HEK293 (cell line): Measurements from ENCODE around the gene GCC1.

Experiments
- CTCF ChIA-PET: fragments of 350-600 bp; formaldehyde crosslinking; extraction: SDS; loops from one replicate; lab custom pipeline; 2021; ENCODE audit warnings: antibody characterized with exemption; lab: Yijun Ruan, JAX
- POLR2A ChIA-PET: fragments of 300-600 bp; formaldehyde crosslinking; extraction: SDS; loops from one replicate; lab custom pipeline; 2020; ENCODE audit warnings: antibody characterized with exemption, inconsistent platforms; lab: Yijun Ruan, JAX
- H3K27ac ChIP-seq: fragments of 200-500 bp; sonication (Bioruptor generic); 2 replicates; pipeline ENCODE4 v1.5.1; 2014; ENCODE audit warnings: low read depth, low read length, control low read depth, inconsistent platforms; ENCODE audit errors: extremely low read depth
- H3K36me3 ChIP-seq, 2 experiments: fragments of 200-500 bp in 1 of 2; sonication (Bioruptor generic) in 1 of 2; 1 replicate in 1 of 2; 2 replicates in 1 of 2; pipeline ENCODE4 v1.5.1; 2014 to 2017; ENCODE audit warnings: inconsistent platforms in 2 of 2, low read length in 2 of 2; ENCODE audit not compliant: control insufficient read depth in 2 of 2, insufficient read depth in 1 of 2
- H3K4me1 ChIP-seq: fragments of 200-500 bp; sonication (Bioruptor generic); 2 replicates; pipeline ENCODE4 v1.5.1; 2014; ENCODE audit warnings: mild to moderate bottlenecking, low read length, inconsistent platforms; ENCODE audit not compliant: control insufficient read depth, insufficient read depth
- H3K4me3 ChIP-seq: 2 replicates; pipeline ENCODE4 v1.5.1; 2011; ENCODE audit warnings: low read depth, mild to moderate bottlenecking, control low read depth, low read length, moderate library complexity
- H3K9me3 ChIP-seq: fragments of 200-500 bp; sonication (Bioruptor generic); 2 replicates; pipeline ENCODE4 v1.5.1; 2014; ENCODE audit warnings: low read depth, low read length, inconsistent platforms; ENCODE audit not compliant: control insufficient read depth, insufficient read depth
- ATF2 ChIP-seq: fragments of 450-650 bp; formaldehyde crosslinking; IDR thresholded peaks from 2 replicates; pipeline ENCODE4 v1.5.1; 2016; ENCODE audit warnings: missing biosample characterization, missing genetic modification characterization, low read depth
- EGR2 ChIP-seq: fragments of 450-650 bp; formaldehyde crosslinking; IDR thresholded peaks from 2 replicates; pipeline ENCODE4 v1.5.1; 2016; ENCODE audit warnings: low read depth, missing biosample characterization, missing genetic modification characterization
- KLF9 ChIP-seq: fragments of 450-650 bp; formaldehyde crosslinking; IDR thresholded peaks from 2 replicates; pipeline ENCODE4 v1.5.1; 2016; ENCODE audit warnings: missing biosample characterization, missing genetic modification characterization, low read depth
- MYNN ChIP-seq: fragments of 450-650 bp; formaldehyde crosslinking; IDR thresholded peaks from 2 replicates; pipeline ENCODE4 v1.5.1; 2016; ENCODE audit warnings: missing biosample characterization, missing genetic modification characterization, borderline replicate concordance
- SETDB1 ChIP-seq: IDR thresholded peaks from one replicate; pipeline ENCODE4 v1.6.1; 2017; ENCODE audit warnings: mild to moderate bottlenecking, low read length, moderate library complexity, mixed read lengths; ENCODE audit not compliant: insufficient read length
- TRIM28 ChIP-seq: IDR thresholded peaks from 2 replicates; pipeline ENCODE4 v1.6.1; 2011; ENCODE audit warnings: low read length, control low read depth, borderline replicate concordance
- YY1 ChIP-seq: fragments of 450-650 bp; formaldehyde crosslinking; IDR thresholded peaks from 2 replicates; pipeline ENCODE4 v1.5.1; 2018; ENCODE audit warnings: missing biosample characterization, missing genetic modification characterization
- ZBTB20 ChIP-seq: fragments of 450-650 bp; formaldehyde crosslinking; IDR thresholded peaks from 2 replicates; pipeline ENCODE4 v1.5.1; 2016; ENCODE audit warnings: missing biosample characterization, missing genetic modification characterization
- ZNF10 ChIP-seq: fragments of 450-650 bp; formaldehyde crosslinking; IDR thresholded peaks from 2 replicates; pipeline ENCODE4 v1.5.1; 2017; ENCODE audit warnings: missing biosample characterization, missing genetic modification characterization
- ZNF211 ChIP-seq: fragments of 450-650 bp; formaldehyde crosslinking; IDR thresholded peaks from 2 replicates; pipeline ENCODE4 v1.5.1; 2016; ENCODE audit warnings: low read depth, missing biosample characterization, missing genetic modification characterization
- ZNF366 ChIP-seq: fragments of 450-650 bp; formaldehyde crosslinking; conservative IDR thresholded peaks from 2 replicates; pipeline ENCODE4 v1.5.1; 2016; ENCODE audit warnings: missing biosample characterization, missing genetic modification characterization
- ZNF398 ChIP-seq: fragments of 450-650 bp; formaldehyde crosslinking; IDR thresholded peaks from 2 replicates; pipeline ENCODE4 v1.5.1; 2017; ENCODE audit warnings: missing biosample characterization, missing genetic modification characterization
- ZNF529 ChIP-seq: fragments of 450-650 bp; formaldehyde crosslinking; IDR thresholded peaks from 2 replicates; pipeline ENCODE4 v1.5.1; 2017; ENCODE audit warnings: missing genetic modification characterization, missing biosample characterization; ENCODE audit not compliant: insufficient replicate concordance
- ZNF548 ChIP-seq: fragments of 450-650 bp; formaldehyde crosslinking; IDR thresholded peaks from 2 replicates; pipeline ENCODE4 v1.5.1; 2016; ENCODE audit warnings: missing biosample characterization, missing genetic modification characterization
- ZNF585B ChIP-seq: fragments of 450-650 bp; formaldehyde crosslinking; IDR thresholded peaks from 2 replicates; pipeline ENCODE4 v1.5.1; 2016; ENCODE audit warnings: missing biosample characterization, missing genetic modification characterization
- ZNF670 ChIP-seq: fragments of 450-650 bp; formaldehyde crosslinking; IDR thresholded peaks from 2 replicates; pipeline ENCODE4 v1.5.1; 2016; ENCODE audit warnings: missing biosample characterization, missing genetic modification characterization, low read depth
- ZNF707 ChIP-seq: fragments of 450-650 bp; formaldehyde crosslinking; IDR thresholded peaks from 2 replicates; pipeline ENCODE4 v1.5.1; 2016; ENCODE audit warnings: missing biosample characterization, missing genetic modification characterization
- ZSCAN16 ChIP-seq: fragments of 450-650 bp; formaldehyde crosslinking; IDR thresholded peaks from 2 replicates; pipeline ENCODE4 v1.5.1; 2016; ENCODE audit warnings: missing biosample characterization, missing genetic modification characterization
- TF ChIP-seq, protein P1 (sequence below): fragments of 450-650 bp; IDR thresholded peaks from 2 replicates; pipeline ENCODE4 v1.5.1; 2018; ENCODE audit warnings: missing biosample characterization, mild to moderate bottlenecking, missing genetic modification characterization
- TF ChIP-seq, protein P2 (sequence below): fragments of 450-650 bp; formaldehyde crosslinking; IDR thresholded peaks from 2 replicates; pipeline ENCODE4 v1.5.1; 2016; ENCODE audit warnings: missing biosample characterization, missing genetic modification characterization

GCC1 gene

DNA sequence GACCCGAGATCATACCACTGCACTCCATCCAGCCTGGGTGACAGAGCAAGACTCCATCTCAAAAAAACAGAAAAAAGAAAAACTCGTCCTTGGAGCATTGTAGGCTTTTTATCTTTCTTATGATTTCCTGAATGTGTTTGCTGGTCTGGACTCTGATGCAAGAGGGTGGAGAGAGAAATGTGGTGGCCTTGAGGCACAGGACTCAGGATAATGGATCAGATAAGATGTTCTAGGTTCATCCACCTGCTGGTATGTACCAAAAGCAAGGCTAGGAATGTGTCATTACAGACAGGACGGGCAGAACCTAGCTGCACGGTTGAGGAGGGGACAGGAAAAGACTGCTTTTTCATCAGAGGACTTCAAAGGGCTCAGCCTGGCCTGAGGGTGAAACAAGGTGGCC is 33.5 kb downstream of the GCC1 start (continued):
- no peak for TF ChIP-seq YY1 (tag by site-specific recombination)

DNA sequence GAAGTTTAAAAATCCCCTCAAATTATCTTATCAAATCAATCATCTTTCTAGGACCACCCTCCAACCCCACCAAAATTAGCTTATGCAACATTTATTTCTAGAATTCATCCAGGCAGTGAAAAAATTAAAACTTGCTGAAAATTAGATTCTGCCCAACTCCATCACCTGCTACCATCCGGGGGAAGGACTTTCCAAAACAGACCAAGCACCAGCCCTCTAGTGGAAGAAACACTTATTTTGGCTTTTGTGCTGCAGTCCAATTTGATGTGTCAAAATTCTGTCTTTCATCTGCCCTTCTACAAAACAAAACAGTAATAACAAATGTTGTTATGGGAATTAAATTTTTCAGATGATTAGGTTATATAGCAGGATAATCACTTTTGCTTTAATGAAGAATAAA is 35.1 kb downstream of the GCC1 start:
- Histone ChIP-seq H3K4me1 (no peaks in the 10 kb centered on the region), H3K9me3 (no peaks in the 10 kb centered on the region), H3K36me3 (no peaks in the 10 kb centered on the region), H3K4me3 (no peak overlapping the region), H3K27ac (no peak overlapping the region)
- TF ChIP-seq ZNF10 (tag by site-specific recombination) (peak; percentile 78; the same call in 1 of the 2 replicates), ZNF529 (tag by site-specific recombination) (no peak), ZSCAN16 (no peak)
- POLR2A ChIA-PET: no interaction called here
- CTCF ChIA-PET: interaction anchor here (1.1 kb wide), 1 partner anchor 19 kb away, joined by 5 read pairs; no protein-coding TSS in a partner anchor

DNA sequence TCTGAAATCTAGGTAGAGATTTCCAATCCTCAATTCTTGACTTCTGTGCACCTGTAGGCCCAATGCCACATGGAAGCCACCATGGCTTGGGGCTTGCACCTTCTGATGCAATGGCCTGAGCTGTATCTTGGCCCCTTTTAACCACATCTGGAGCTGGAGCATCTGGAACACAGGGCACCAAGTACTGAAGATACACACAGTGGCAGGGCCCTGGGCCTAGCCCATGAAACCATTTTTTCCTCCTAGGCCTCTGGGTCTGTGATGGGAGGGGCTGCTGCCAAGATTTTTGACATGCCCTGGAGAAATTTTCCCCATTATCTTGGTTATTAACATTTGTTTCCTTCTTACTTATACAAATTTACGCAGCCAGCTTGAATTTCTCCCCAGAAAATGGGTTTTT is 39.1 kb downstream of the GCC1 start:
- TF ChIP-seq ZNF707 (tag by site-specific recombination): no peak
- peak; percentile 99 for TF ChIP-seq ZNF585B
- no peak for TF ChIP-seq EGR2 (tag by site-specific recombination)
- TF ChIP-seq ZNF670 (tag by site-specific recombination): no peak
- TF ChIP-seq, protein P1, sequence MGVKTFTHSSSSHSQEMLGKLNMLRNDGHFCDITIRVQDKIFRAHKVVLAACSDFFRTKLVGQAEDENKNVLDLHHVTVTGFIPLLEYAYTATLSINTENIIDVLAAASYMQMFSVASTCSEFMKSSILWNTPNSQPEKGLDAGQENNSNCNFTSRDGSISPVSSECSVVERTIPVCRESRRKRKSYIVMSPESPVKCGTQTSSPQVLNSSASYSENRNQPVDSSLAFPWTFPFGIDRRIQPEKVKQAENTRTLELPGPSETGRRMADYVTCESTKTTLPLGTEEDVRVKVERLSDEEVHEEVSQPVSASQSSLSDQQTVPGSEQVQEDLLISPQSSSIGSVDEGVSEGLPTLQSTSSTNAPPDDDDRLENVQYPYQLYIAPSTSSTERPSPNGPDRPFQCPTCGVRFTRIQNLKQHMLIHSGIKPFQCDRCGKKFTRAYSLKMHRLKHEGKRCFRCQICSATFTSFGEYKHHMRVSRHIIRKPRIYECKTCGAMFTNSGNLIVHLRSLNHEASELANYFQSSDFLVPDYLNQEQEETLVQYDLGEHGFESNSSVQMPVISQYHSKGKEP (tag by site-specific recombination): no peak
- peak; percentile 27 for TF ChIP-seq SETDB1
- no peak for TF ChIP-seq KLF9
- TF ChIP-seq ATF2 (tag by site-specific recombination): no peak
- no peak for TF ChIP-seq ZNF398 (tag by site-specific recombination)
- no peak for TF ChIP-seq ZBTB20
- TF ChIP-seq MYNN (tag by site-specific recombination): no peak
- no peak for TF ChIP-seq ZNF10 (tag by site-specific recombination)
- TF ChIP-seq ZNF366: no peak
- TF ChIP-seq, protein P2, sequence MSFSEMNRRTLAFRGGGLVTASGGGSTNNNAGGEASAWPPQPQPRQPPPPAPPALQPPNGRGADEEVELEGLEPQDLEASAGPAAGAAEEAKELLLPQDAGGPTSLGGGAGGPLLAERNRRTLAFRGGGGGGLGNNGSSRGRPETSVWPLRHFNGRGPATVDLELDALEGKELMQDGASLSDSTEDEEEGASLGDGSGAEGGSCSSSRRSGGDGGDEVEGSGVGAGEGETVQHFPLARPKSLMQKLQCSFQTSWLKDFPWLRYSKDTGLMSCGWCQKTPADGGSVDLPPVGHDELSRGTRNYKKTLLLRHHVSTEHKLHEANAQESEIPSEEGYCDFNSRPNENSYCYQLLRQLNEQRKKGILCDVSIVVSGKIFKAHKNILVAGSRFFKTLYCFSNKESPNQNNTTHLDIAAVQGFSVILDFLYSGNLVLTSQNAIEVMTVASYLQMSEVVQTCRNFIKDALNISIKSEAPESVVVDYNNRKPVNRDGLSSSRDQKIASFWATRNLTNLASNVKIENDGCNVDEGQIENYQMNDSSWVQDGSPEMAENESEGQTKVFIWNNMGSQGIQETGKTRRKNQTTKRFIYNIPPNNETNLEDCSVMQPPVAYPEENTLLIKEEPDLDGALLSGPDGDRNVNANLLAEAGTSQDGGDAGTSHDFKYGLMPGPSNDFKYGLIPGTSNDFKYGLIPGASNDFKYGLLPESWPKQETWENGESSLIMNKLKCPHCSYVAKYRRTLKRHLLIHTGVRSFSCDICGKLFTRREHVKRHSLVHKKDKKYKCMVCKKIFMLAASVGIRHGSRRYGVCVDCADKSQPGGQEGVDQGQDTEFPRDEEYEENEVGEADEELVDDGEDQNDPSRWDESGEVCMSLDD (tag by site-specific recombination): no peak
- peak; percentile 68; the same call in 1 of the 2 replicates for TF ChIP-seq TRIM28
- TF ChIP-seq ZNF211 (tag by site-specific recombination): no peak
- TF ChIP-seq ZNF548: no peak
- H3K27ac ChIP-seq: no peak overlapping the region
- no peaks in the 10 kb centered on the region for H3K9me3 ChIP-seq
- ChIA-PET CTCF (interaction anchor here (0.6 to 0.7 kb wide), 2 partner anchors 14 to 29 kb away, joined by 3 to 4 read pairs; no protein-coding TSS in a partner anchor), POLR2A (no interaction called here)
- no peaks in the 10 kb centered on the region for H3K36me3 ChIP-seq
- no peak overlapping the region for H3K4me3 ChIP-seq
- H3K4me1 ChIP-seq: no peaks in the 10 kb centered on the region
